K562 (cell line): Measurements from ENCODE around the gene DCXR. TPM values are rescaled to one million over a fixed set of nuclear protein-coding genes. Genes with fewer than 3 reads are reported as not detected.

Experiments used
- BRCA1 ChIP-seq, 2 experiments: fragments of 450-650 bp in 1 of 2; sonication (generic) in 1 of 2; formaldehyde crosslinking in 1 of 2; IDR thresholded peaks; 2 replicates each; pipeline versions ENCODE4 v1.5.0 to v1.6.1; 2017 to 2020; ENCODE audit warnings: mild to moderate bottlenecking in 1 of 2, missing genetic modification reagents in 1 of 2
- CCAR2 ChIP-seq: fragments of 200-400 bp; formaldehyde crosslinking; IDR thresholded peaks from 2 replicates; pipeline ENCODE4 v1.6.1; 2017; ENCODE audit warnings: mild to moderate bottlenecking, low read depth, low read length
- CTCFL ChIP-seq: IDR thresholded peaks from 2 replicates; pipeline ENCODE4 v1.6.1; 2011; ENCODE audit warnings: borderline replicate concordance, low read depth, mild to moderate bottlenecking, moderate library complexity, low read length; ENCODE audit not compliant: insufficient read depth, poor library complexity, severe bottlenecking
- GTF2E2 ChIP-seq: fragments of 200-800 bp; sonication (Bioruptor generic); IDR thresholded peaks from 2 replicates; pipeline ENCODE4 v1.6.1; 2016; ENCODE audit warnings: missing genetic modification characterization, missing compliant biosample characterization
- KLF16 ChIP-seq: IDR thresholded peaks from 2 replicates; pipeline ENCODE4 v1.6.1; 2016; ENCODE audit warnings: antibody characterized with exemption
- MLLT1 ChIP-seq, 2 experiments: fragments of 450-650 bp; IDR thresholded peaks; 2 replicates each; pipeline ENCODE4 v1.6.1; 2016
- NCOA1 ChIP-seq: fragments of 450-650 bp; IDR thresholded peaks from 2 replicates; pipeline ENCODE4 v1.6.1; 2016; ENCODE audit warnings: low read depth
- NCOA4 ChIP-seq: fragments of 450-650 bp; IDR thresholded peaks from 2 replicates; pipeline ENCODE4 v1.6.1; 2018; ENCODE audit warnings: mild to moderate bottlenecking; ENCODE audit not compliant: partially characterized antibody
- NFIC ChIP-seq: fragments of 450-650 bp; IDR thresholded peaks from 2 replicates; pipeline ENCODE4 v1.6.1; 2017; ENCODE audit warnings: mild to moderate bottlenecking, inconsistent platforms
- POLR2AphosphoS5 ChIP-seq: IDR thresholded peaks from 2 replicates; pipeline ENCODE4 v1.6.1; 2011; ENCODE audit warnings: mild to moderate bottlenecking, low read depth, low read length, moderate library complexity; ENCODE audit not compliant: control insufficient read depth, insufficient read depth
- PTBP1 ChIP-seq: fragments of 200-400 bp; formaldehyde crosslinking; IDR thresholded peaks from 2 replicates; pipeline ENCODE4 v1.6.1; 2017; ENCODE audit warnings: low read depth, low read length
- PTRF ChIP-seq: fragments of 450-650 bp; IDR thresholded peaks from 2 replicates; pipeline ENCODE4 v1.6.1; 2016; ENCODE audit warnings: mild to moderate bottlenecking, missing genetic modification characterization, missing compliant biosample characterization
- RBFOX2 ChIP-seq: fragments of 200-400 bp; formaldehyde crosslinking; IDR thresholded peaks from 2 replicates; pipeline ENCODE4 v1.6.1; 2017; ENCODE audit warnings: low read depth, mild to moderate bottlenecking, low read length, moderate library complexity
- RBM25 ChIP-seq: fragments of 200-400 bp; formaldehyde crosslinking; IDR thresholded peaks from 2 replicates; pipeline ENCODE4 v1.6.1; 2018; ENCODE audit warnings: low read length, low read depth, moderate library complexity; ENCODE audit not compliant: severe bottlenecking
- TFE3 ChIP-seq: fragments of 450-650 bp; formaldehyde crosslinking; IDR thresholded peaks from 2 replicates; pipeline ENCODE4 v1.4.0; 2020; ENCODE audit warnings: mild to moderate bottlenecking, mixed read lengths
- TRIM24 ChIP-seq, 2 experiments: fragments of 450-650 bp; IDR thresholded peaks; 2 replicates each; pipeline ENCODE4 v1.6.1; 2016
- XRCC4 ChIP-seq: IDR thresholded peaks from one replicate; pipeline ENCODE4 v1.6.1; 2011; ENCODE audit not compliant: insufficient read depth, insufficient read length; ENCODE audit errors: extremely low read depth
- polyA plus RNA-seq, 8 experiments: library from polyadenylated mRNA; depleted of rRNA in 4 of 8; stranded (reverse) in 5 of 8; unstranded in 3 of 8; fragments of >200 nt; fragmentation: Nextera tagmentation in 2 of 8; fragmentation: Illumina TruSeq in 1 of 8; extraction: Ambion mirVana in 2 of 8; extraction: Trizol in 1 of 8; gene quantifications; 2 replicates each; pipeline versions ENCODE4 v1.2.1 to v1.2.3, GENCODE V29; 2011 to 2014; ENCODE audit warnings: inconsistent platforms in 1 of 8, missing spikeins in 1 of 8
- total RNA-seq, 7 experiments: library from RNA; depleted of rRNA in 6 of 7; stranded (reverse); fragments of >200 nt in 6 of 7; fragmentation: Illumina TruSeq in 2 of 7; extraction: Trizol in 2 of 7; gene quantifications; 2 replicates each; pipeline versions ENCODE4 v1.2.1 to v1.2.3, GENCODE V29; 2011 to 2021; ENCODE audit warnings: low replicate concordance in 1 of 7
- TF ChIP-seq, protein P1 (sequence below): fragments of 450-650 bp; formaldehyde crosslinking; IDR thresholded peaks from 2 replicates; pipeline ENCODE4 v1.4.0; 2020; ENCODE audit warnings: mild to moderate bottlenecking, moderate library complexity
- TF ChIP-seq, protein P2 (sequence below): sonication (generic); formaldehyde crosslinking; IDR thresholded peaks from 2 replicates; pipeline ENCODE4 v1.8.0; 2022; ENCODE audit warnings: missing genetic modification reagents, mild to moderate bottlenecking, moderate library complexity, borderline replicate concordance

Gene DCXR
- total and polyA plus RNA-seq, 9 of the 15 experiments (the other 6 are each of a cell fraction or from before 2014, with no cell fraction given) = 21.3 to 274 (median 156) TPM

- peak; percentile 62; the same call in 1 of the 2 replicates for TF ChIP-seq POLR2AphosphoS5
- no peak for TF ChIP-seq NFIC
- TF ChIP-seq CTCFL = no peak
- no peak for TF ChIP-seq TRIM24 (IDR thresholded peaks at IDR 0.05)
- no peak for TF ChIP-seq BRCA1 (IDR thresholded peaks at IDR 0.05)
- no peak for TF ChIP-seq BRCA1 (CRISPR knock-in tag; IDR thresholded peaks at IDR 0.05)
- TF ChIP-seq RBM25 = no peak
- TF ChIP-seq TFE3 (CRISPR knock-in tag) = no peak
- no peak for TF ChIP-seq XRCC4
- no peak for TF ChIP-seq PTRF (tag)
- no peak for TF ChIP-seq KLF16
- TF ChIP-seq CCAR2 = no peak
- no peak for TF ChIP-seq RBFOX2
- no peak for TF ChIP-seq GTF2E2 (tag)
- no peak for TF ChIP-seq MLLT1 (IDR thresholded peaks at IDR 0.05)
- TF ChIP-seq, protein P1, sequence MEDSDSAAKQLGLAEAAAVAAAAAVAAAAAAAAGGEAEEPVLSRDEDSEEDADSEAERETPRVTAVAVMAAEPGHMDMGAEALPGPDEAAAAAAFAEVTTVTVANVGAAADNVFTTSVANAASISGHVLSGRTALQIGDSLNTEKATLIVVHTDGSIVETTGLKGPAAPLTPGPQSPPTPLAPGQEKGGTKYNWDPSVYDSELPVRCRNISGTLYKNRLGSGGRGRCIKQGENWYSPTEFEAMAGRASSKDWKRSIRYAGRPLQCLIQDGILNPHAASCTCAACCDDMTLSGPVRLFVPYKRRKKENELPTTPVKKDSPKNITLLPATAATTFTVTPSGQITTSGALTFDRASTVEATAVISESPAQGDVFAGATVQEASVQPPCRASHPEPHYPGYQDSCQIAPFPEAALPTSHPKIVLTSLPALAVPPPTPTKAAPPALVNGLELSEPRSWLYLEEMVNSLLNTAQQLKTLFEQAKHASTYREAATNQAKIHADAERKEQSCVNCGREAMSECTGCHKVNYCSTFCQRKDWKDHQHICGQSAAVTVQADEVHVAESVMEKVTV (CRISPR knock-in tag) = no peak
- no peak for TF ChIP-seq NCOA4
- no peak for TF ChIP-seq NCOA1
- TF ChIP-seq, protein P2, sequence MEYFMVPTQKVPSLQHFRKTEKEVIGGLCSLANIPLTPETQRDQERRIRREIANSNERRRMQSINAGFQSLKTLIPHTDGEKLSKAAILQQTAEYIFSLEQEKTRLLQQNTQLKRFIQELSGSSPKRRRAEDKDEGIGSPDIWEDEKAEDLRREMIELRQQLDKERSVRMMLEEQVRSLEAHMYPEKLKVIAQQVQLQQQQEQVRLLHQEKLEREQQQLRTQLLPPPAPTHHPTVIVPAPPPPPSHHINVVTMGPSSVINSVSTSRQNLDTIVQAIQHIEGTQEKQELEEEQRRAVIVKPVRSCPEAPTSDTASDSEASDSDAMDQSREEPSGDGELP (CRISPR knock-in tag) = no peak
- TF ChIP-seq PTBP1 = no peak
Measured at GRCh38 chr17:82076018-82076784, 38.7 kb upstream of the DCXR start (continued).
